Measurements from ENCODE around the gene WASHC1.
"Not testable (repeated sequence)": the region's sequence is repeated elsewhere in the genome, so short reads cannot be mapped to it uniquely, and the experiment has no call there.

The WASHC1 gene

DNA sequence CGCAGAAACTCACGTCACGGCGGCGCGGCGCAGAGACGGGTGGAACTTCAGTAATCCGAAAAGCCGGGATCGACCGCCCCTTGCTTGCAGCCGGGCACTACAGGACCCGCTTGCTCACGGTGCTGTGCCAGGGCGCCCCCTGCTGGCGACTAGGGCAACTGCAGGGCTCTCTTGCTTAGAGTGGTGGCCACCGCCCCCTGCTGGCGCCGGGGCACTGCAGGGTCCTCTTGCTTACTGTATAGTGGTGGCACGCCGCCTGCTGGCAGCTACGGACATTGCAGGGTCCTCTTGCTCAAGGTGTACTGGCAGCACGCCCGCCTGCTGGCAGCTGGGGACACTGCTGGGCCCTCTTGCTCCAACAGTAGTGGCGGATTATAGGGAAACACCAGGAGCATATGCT, 18.1 kb downstream of the WASHC1 start:
- DNase-seq (ENCODE audit: low spot score): not testable (repeated sequence)

GRCh38 chr9:10653-11053, 18.6 kb downstream of the WASHC1 start:
- DNase-seq (ENCODE audit: low spot score): not testable (repeated sequence)

- DNase-seq (ENCODE audit: low spot score): not testable (repeated sequence)
Measured at GRCh38 chr9:10207-10606, 19.0 kb downstream of the WASHC1 start.
